ENCODE results near the gene BZW1.

The BZW1 gene

GRCh38 chr2:200869014-200869413 lies 57.3 kb downstream of the BZW1 start:
- ChIA-PET CTCF (no interaction called here), POLR2A (interaction anchor here (1.1 kb wide), 1 partner anchor 20 kb away, joined by 3 read pairs; the partner anchor contains the start of gene NIF3L1)
- no peak for DNase-seq (ENCODE audit: extremely low spot score)
- no peak for TF ChIP-seq FOXK2 (IDR thresholded peaks at IDR 0.05)
- TF ChIP-seq SUZ12 (IDR thresholded peaks at IDR 0.05), result no peak
- no peak for TF ChIP-seq ELF4 (IDR thresholded peaks at IDR 0.05)
- TF ChIP-seq PKNOX1 (IDR thresholded peaks at IDR 0.05), result no peak
- TF ChIP-seq BHLHE40 (IDR thresholded peaks at IDR 0.05; ENCODE audit: borderline replicate concordance), result no peak
- TF ChIP-seq FOXA1 (IDR thresholded peaks at IDR 0.05), result no peak
- TF ChIP-seq ZNF384 (IDR thresholded peaks at IDR 0.05), result no peak
- no peak for TF ChIP-seq ARNT (IDR thresholded peaks at IDR 0.05)

- DNase-seq (ENCODE audit: extremely low spot score), result no peak
- ChIA-PET CTCF (no interaction called here), POLR2A (interaction anchor here (1.2 kb wide), 1 partner anchor 18 kb away, joined by 4 read pairs; the partner anchor contains the start of genes NIF3L1 and PPIL3)
- TF ChIP-seq ZNF384 (IDR thresholded peaks at IDR 0.05) (no peak), LEF1 (IDR thresholded peaks at IDR 0.05; ENCODE audit: borderline replicate concordance) (no peak), ELF4 (IDR thresholded peaks at IDR 0.05) (no peak), PKNOX1 (IDR thresholded peaks at IDR 0.05) (no peak), NFRKB (IDR thresholded peaks at IDR 0.05) (no peak), FOXM1 (IDR thresholded peaks at IDR 0.05; ENCODE audit: borderline replicate concordance) (no peak), L3MBTL2 (conservative IDR thresholded peaks at IDR 0.05) (no peak)
Observed at GRCh38 chr2:200871151-200871550, 59.4 kb downstream of the BZW1 start.

- no peak for DNase-seq (ENCODE audit: extremely low spot score)
- POLR2A ChIA-PET, result no interaction called here
- TF ChIP-seq HDGF (IDR thresholded peaks at IDR 0.05; ENCODE audit: borderline replicate concordance), result no peak
- no peak for TF ChIP-seq TARDBP (IDR thresholded peaks at IDR 0.05)
- TF ChIP-seq BHLHE40 (IDR thresholded peaks at IDR 0.05; ENCODE audit: borderline replicate concordance), result no peak
- no peak for TF ChIP-seq SUZ12 (IDR thresholded peaks at IDR 0.05)
- no peak for TF ChIP-seq ZNF384 (IDR thresholded peaks at IDR 0.05)
- CTCF ChIA-PET, result no interaction called here
Observed at GRCh38 chr2:200873560-200873959, 61.9 kb downstream of the BZW1 start.
